Thymus (tissue), 11 donors: ENCODE data around the gene SPOPL. TPM values are rescaled to one million over a fixed set of nuclear protein-coding genes. Genes with fewer than 3 reads are reported as not detected.
"Not testable (repeated sequence)": the region's sequence is repeated elsewhere in the genome, so short reads cannot be mapped to it uniquely, and the experiment has no call there.

ENCODE experiments used
- DNase-seq, 9 donors: peaks; one replicate each; pipeline ENCODE4 v3.0.0-alpha.2; 2013; ENCODE audit warnings: low spot score in 9 of 9, low read depth in 6 of 9, missing footprints in 1 of 9
- H3K27ac ChIP-seq, 2 donors: one replicate each; pipeline ENCODE4 v1.5.1; 2013; ENCODE audit warnings: control low read depth in 1 of 2, low read depth in 1 of 2, low read length in 1 of 2, mild to moderate bottlenecking in 1 of 2, moderate library complexity in 1 of 2
- H3K27me3 ChIP-seq, 2 donors: one replicate each; pipeline ENCODE4 v1.5.1; 2013; ENCODE audit warnings: low read length in 1 of 2; ENCODE audit not compliant: control insufficient read depth in 2 of 2, insufficient read depth in 1 of 2
- H3K36me3 ChIP-seq, 2 donors: one replicate each; pipeline ENCODE4 v1.5.1; 2013; ENCODE audit warnings: low read length in 1 of 2, mild to moderate bottlenecking in 1 of 2, moderate library complexity in 1 of 2; ENCODE audit not compliant: control insufficient read depth in 2 of 2, insufficient read depth in 2 of 2
- H3K4me1 ChIP-seq, 2 donors: one replicate each; pipeline ENCODE4 v1.5.1; 2013; ENCODE audit warnings: low read length in 2 of 2; ENCODE audit not compliant: control insufficient read depth in 2 of 2, insufficient read depth in 2 of 2
- H3K4me3 ChIP-seq, 2 donors: one replicate each; pipeline ENCODE4 v1.5.1; 2013; ENCODE audit warnings: low read length in 2 of 2, control low read depth in 1 of 2, mild to moderate bottlenecking in 1 of 2
- H3K9me3 ChIP-seq, 2 donors: one replicate each; pipeline ENCODE4 v1.5.1; 2013; ENCODE audit warnings: low read length in 1 of 2, mild to moderate bottlenecking in 1 of 2; ENCODE audit not compliant: control insufficient read depth in 2 of 2, insufficient read depth in 1 of 2
- WGBS: extraction: QIAGEN DNeasy Blood & Tissue Kit; methylation state at CpG from one replicate; pipeline ENCODE4 v1.1.7; 2013; 5-methylcytosine and 5-hydroxymethylcytosine counted together
- polyA plus RNA-seq: library from polyadenylated mRNA; stranded (reverse); fragments of 200-250 nt; gene quantifications from one replicate; pipeline ENCODE4 v1.2.3, GENCODE V29; 2013
- total RNA-seq: library from RNA; stranded (reverse); fragments of 120-200 nt; gene quantifications from one replicate; pipeline ENCODE4 v1.2.4, GENCODE V29; 2013
- donor health status: healthy.

Gene SPOPL
- total and polyA plus RNA-seq, 2 donors: 7.3 to 9.3 TPM

DNA sequence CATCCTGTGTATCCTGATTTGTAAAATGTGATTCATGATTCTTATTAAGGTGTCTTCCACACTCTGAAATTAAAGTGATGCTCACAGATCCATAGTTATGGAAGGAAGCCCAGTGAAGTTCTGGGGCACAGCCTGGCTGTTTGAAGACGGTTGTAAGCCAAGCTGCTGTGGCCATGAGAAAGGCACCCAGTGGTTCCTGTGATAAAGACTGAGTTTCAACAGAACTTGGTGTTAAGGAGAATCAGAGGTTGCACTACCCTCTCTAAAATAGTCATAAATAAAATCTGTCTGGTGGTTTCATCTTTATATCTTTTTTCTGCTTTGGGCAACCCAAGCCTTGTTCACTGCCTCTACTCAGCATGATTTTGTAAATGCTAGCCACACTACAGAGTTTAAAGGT is 32.2 kb upstream of the SPOPL start:
- DNase-seq: no peak
- H3K9me3 ChIP-seq: no peaks in the 10 kb centered on the region
- no peak overlapping the region for H3K27ac ChIP-seq
- no peaks in the 10 kb centered on the region for H3K36me3 ChIP-seq
- H3K27me3 ChIP-seq: no peaks in the 10 kb centered on the region
- H3K4me3 ChIP-seq: no peak overlapping the region
- 60% methylated on average over 1 of the region's 1 CpG for WGBS
- H3K4me1 ChIP-seq: no peaks in the 10 kb centered on the region

DNA sequence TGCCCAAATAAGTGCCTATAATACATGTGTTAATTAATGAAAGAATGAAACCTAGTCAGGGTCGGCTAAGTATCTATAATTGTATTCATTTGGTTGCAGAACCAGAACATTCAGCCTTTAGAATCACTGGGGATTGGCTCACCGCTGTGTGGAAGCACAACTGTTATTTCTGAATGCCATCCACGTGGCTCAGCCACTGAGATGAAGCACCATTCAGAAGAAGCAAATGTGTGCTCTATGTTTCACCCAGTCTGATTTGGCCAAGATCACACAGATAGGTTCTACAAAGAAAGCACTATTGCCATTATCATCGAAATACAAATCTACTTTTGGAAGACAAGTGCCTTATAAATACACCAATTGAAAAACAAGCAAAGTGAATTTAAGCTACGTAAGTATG is 30.6 kb upstream of the SPOPL start:
- Histone ChIP-seq H3K4me3 (no peak overlapping the region), H3K4me1 (no peaks in the 10 kb centered on the region), H3K36me3 (no peaks in the 10 kb centered on the region), H3K27ac (no peak overlapping the region), H3K9me3 (no peaks in the 10 kb centered on the region), H3K27me3 (no peaks in the 10 kb centered on the region)
- 94% methylated on average over 5 of the region's 5 CpGs for WGBS
- no peak for DNase-seq

DNA sequence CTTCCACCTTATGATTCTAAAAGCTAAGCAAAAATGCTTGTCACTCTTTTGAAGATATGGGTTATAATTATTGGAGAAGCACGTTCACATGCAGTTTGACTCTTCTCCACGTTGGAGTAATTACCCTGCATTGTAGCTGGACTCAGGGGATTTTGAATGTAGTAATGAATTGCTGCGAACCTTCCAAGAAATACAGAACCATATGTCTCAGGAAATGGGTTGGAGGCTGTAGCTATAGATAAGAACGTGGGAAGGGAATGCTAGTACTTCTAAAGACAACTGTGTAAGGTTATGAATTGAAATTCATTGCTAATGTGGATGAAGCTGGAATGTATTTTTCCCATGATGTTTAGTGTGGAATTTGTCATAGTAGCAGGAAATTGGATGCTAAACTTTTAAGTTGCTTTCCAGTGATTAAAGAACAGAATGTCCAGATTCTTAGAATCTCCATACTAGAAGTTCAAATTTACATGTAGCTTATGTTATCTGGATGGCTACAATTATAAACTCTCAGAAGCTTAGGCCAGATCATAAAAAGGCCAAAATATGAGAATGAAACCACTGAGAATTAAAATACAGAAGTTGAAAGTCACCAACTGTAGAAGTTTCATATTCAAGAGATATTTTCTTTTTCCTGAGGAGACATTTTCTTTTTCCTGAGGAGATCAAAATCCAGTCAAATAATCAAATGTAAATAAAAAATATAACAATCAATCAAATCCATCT is 27.3 kb upstream of the SPOPL start:
- DNase-seq: no peak

DNA sequence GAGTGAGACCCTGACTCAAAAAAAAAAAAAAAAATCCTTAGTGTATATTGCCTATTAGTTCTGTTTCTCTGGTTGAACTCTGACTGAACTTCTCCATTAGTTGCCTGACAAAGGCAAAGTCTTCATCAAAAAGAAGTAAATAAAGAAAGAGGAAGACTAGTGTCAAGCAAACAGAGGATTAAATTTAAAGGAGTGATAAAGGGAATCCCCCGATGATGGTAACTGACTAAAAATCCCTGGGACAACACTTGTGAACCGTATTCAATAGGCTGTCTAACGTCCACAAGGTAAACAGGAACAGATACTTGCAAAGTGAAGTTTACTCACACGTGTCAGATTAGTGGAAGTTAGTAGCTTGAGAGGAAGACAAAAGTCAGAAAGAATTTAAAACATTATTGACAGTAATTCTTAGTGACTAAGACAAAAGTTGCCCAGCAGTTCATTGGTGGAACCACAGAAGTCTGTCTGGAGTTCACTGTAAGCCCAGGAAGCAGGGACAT is 26.2 kb upstream of the SPOPL start:
- Histone ChIP-seq H3K27me3 (no peaks in the 10 kb centered on the region), H3K4me1 (no peaks in the 10 kb centered on the region), H3K9me3 (no peaks in the 10 kb centered on the region), H3K4me3 (no peak overlapping the region), H3K36me3 (no peaks in the 10 kb centered on the region), H3K27ac (no peak overlapping the region)
- whole genome bisulfite sequencing: 44% methylated on average over 4 of the region's 4 CpGs
- peak in 1 of 9 donors; percentile 5 for DNase-seq

More for the DNA sequence above, 27.3 kb upstream of the SPOPL start:
- no peaks in the 10 kb centered on the region for H3K27me3 ChIP-seq
- H3K27ac ChIP-seq: no peak overlapping the region
- H3K9me3 ChIP-seq: no peaks in the 10 kb centered on the region
- no peaks in the 10 kb centered on the region for H3K4me1 ChIP-seq
- 57% methylated on average over 4 of the region's 4 CpGs for WGBS
- H3K4me3 ChIP-seq: no peak overlapping the region
- H3K36me3 ChIP-seq: no peaks in the 10 kb centered on the region

DNA sequence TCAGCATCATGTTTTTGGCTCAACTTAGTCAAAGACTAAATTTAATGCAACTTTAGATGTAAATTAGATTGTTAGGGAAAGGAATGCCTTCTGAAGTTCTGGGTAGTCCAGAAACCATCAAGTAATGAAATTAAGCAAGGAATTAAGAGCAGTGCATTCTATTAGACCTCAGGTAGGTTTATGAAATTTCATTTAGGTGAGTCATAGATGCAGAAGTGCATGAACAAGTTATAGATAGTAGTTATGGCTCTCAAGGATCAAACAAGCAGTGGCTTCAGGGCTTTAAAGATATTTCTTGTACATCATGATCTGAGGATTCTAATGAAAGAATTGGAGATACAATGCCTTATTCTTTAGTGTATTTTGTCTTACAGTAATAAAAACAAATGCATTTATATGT is 25.4 kb upstream of the SPOPL start:
- H3K36me3 ChIP-seq: no peaks in the 10 kb centered on the region
- no peak for DNase-seq

DNA sequence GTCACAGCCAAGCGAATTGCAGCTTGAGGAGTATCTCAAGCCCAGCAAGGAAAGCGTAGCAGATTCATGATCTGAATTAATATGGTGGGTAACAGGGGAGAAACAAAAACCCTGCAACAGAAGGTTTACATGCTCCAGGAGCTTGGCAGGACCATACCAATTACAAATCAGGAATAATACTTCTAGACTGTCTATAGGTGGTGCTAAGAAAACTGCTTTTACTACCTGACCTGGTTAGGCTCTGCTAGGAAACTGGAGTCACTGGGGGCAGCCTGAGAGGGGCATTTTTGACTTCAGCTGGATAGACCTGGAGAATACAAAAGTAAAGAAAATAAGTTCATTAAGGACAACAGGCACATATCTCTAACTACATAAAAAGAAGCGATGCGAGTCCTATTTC is 24.6 kb upstream of the SPOPL start:
- Histone ChIP-seq H3K27me3 (no peaks in the 10 kb centered on the region), H3K36me3 (no peaks in the 10 kb centered on the region), H3K4me3 (no peak overlapping the region), H3K27ac (no peak overlapping the region), H3K9me3 (no peaks in the 10 kb centered on the region), H3K4me1 (no peaks in the 10 kb centered on the region)
- DNase-seq: no peak
- 97% methylated on average over 4 of the region's 4 CpGs for WGBS

More for the DNA sequence above, 25.4 kb upstream of the SPOPL start:
- Histone ChIP-seq H3K4me1 (no peaks in the 10 kb centered on the region), H3K9me3 (no peaks in the 10 kb centered on the region), H3K27ac (no peak overlapping the region), H3K27me3 (no peaks in the 10 kb centered on the region), H3K4me3 (no peak overlapping the region)

DNA sequence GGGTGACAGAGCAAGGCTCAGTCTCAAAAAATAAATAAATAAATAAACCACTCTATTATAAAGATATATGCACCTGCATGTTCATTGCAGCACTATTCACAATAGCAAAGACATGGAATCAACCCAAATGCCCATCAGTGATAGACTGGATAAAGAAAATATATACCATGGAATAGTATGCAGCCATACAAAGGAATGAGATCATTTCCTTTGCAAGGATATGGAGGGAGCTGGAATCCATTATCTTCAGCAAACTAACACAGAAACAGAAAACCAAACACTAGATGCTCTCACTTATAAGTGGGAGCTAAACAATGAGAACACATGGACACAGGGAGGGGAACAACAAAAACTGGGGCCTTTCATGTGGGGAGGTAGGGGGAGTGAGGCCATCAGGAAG is 18.8 kb upstream of the SPOPL start:
- H3K4me1 ChIP-seq, H3K4me3 ChIP-seq, H3K27me3 ChIP-seq, H3K27ac ChIP-seq, H3K9me3 ChIP-seq, H3K36me3 ChIP-seq, DNase-seq: not testable (repeated sequence)

DNA sequence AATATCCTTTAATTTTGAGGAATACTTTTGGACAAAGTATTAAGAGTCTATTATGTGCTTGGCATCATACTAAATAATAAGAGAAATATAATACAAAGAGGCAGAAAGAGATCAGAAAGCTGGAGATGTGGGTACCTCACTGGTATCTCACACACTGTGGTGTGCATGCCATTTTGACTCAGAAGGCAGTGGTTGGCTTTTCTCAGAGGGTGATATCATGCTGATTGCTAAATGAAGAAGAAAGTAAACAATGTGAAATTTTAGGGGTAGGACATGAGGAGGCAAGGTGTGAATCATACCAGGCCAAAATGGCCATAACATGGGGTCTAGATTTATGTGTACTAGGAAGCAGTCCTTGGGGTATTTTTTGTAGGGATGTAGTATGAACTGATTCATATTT is 16.6 kb upstream of the SPOPL start:
- Histone ChIP-seq H3K27ac (no peak overlapping the region), H3K27me3 (no peaks in the 10 kb centered on the region), H3K36me3 (no peaks in the 10 kb centered on the region), H3K4me1 (no peaks in the 10 kb centered on the region), H3K9me3 (no peaks in the 10 kb centered on the region), H3K4me3 (no peak overlapping the region)
- DNase-seq: no peak

DNA sequence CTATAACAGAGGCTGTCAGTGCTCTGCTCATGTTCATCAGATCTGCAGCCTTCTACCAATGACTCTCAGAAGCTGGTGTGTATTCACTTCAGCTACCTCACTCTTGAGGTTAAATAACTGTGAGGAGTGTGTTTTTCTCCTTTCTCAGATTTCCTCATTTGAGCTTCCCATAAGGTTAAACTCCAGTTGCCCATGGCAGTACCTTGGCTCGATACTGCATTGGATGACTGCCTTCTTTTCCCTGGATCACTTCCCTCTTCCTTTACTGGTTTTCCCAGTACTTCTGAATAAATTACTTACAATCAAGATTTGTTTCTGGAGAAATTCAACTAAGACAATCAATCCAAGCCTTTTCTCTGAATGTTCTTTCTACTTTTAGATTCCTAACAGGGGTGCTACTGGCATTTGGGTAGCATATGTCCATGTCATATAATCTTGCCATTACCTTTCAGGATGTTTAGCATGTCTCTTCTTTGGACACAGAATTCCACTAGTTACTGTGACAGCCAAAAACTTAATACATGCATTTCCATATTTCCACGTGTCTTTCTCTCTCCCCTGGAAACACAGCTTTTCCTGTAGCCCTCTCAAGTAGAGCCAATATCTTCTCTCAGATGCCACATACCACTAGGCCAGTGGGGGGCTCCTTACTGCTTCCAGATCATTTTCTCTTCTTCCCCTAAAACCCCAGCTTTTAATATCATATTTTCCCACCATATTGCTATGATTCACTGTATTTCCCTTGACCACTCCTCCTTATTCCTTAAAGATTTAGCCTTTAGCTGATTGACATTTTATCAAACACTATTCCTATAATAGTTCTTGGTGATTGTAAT is 15.0 kb upstream of the SPOPL start:
- DNase-seq: no peak
- Histone ChIP-seq H3K36me3 (no peaks in the 10 kb centered on the region), H3K27me3 (no peaks in the 10 kb centered on the region), H3K4me3 (no peak overlapping the region), H3K9me3 (no peaks in the 10 kb centered on the region), H3K27ac (no peak overlapping the region), H3K4me1 (no peaks in the 10 kb centered on the region)
- 89% methylated on average over 2 of the region's 2 CpGs for WGBS
